GM12874 (cell line): Measurements from ENCODE around the gene FSCN2.
A peak's percentile ranks its signal among the peaks of the same experiment; 100 is the strongest.

Experiments used
- TF ChIP-seq, protein P1 (sequence below): IDR thresholded peaks from 2 replicates; pipeline ENCODE4 v1.5.1; 2011; ENCODE audit warnings: low read depth, mild to moderate bottlenecking, control low read depth, low read length, moderate library complexity; ENCODE audit not compliant: insufficient read depth

The FSCN2 gene, protein sequence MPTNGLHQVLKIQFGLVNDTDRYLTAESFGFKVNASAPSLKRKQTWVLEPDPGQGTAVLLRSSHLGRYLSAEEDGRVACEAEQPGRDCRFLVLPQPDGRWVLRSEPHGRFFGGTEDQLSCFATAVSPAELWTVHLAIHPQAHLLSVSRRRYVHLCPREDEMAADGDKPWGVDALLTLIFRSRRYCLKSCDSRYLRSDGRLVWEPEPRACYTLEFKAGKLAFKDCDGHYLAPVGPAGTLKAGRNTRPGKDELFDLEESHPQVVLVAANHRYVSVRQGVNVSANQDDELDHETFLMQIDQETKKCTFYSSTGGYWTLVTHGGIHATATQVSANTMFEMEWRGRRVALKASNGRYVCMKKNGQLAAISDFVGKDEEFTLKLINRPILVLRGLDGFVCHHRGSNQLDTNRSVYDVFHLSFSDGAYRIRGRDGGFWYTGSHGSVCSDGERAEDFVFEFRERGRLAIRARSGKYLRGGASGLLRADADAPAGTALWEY

DNA sequence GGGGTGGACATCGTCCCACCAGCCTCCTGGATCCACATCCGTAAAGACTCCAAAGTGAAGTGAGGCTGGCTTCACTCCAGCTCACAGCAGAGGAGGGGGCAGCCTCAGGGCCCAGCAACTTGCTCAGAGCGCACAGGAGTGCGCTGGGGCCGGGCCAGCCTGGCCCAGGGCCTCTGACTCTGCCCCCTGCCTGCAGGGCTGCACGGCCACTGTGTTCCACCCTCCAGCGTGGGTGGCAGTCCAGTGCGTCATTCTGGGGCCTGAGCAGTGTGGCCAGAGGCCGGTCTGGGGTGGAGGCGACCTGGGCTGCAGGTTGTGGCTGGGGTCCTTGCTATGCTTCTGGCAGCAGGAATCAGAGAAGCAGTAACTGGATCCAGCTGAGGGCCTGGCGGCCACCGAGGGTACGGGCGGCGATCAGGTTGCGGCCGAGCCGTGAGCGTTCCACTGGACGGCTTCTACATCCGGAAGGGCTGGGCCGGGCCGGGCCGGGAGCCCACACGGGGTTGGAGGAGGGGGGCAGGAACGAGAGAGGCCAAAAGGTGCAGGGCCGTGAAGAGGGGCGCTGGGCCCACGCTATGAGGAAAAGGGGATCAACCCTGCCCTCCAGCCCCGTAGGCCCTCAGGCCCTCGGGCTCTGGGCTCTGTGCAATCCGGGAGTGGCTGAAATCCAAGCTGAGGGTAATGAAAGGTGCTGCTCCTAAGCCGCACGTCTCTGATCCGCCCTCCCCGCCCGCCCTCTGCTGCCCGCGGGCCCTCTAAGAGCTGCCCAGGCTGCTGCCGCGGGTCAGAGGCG is at the start of gene FSCN2:
TSS of gene FSCN2 (plus strand) at position 787 of the 793 bp plus-strand sequence. CDS start 155 bp downstream, outside the sequence.
- TF ChIP-seq, protein P1, sequence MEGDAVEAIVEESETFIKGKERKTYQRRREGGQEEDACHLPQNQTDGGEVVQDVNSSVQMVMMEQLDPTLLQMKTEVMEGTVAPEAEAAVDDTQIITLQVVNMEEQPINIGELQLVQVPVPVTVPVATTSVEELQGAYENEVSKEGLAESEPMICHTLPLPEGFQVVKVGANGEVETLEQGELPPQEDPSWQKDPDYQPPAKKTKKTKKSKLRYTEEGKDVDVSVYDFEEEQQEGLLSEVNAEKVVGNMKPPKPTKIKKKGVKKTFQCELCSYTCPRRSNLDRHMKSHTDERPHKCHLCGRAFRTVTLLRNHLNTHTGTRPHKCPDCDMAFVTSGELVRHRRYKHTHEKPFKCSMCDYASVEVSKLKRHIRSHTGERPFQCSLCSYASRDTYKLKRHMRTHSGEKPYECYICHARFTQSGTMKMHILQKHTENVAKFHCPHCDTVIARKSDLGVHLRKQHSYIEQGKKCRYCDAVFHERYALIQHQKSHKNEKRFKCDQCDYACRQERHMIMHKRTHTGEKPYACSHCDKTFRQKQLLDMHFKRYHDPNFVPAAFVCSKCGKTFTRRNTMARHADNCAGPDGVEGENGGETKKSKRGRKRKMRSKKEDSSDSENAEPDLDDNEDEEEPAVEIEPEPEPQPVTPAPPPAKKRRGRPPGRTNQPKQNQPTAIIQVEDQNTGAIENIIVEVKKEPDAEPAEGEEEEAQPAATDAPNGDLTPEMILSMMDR = no peak

DNA sequence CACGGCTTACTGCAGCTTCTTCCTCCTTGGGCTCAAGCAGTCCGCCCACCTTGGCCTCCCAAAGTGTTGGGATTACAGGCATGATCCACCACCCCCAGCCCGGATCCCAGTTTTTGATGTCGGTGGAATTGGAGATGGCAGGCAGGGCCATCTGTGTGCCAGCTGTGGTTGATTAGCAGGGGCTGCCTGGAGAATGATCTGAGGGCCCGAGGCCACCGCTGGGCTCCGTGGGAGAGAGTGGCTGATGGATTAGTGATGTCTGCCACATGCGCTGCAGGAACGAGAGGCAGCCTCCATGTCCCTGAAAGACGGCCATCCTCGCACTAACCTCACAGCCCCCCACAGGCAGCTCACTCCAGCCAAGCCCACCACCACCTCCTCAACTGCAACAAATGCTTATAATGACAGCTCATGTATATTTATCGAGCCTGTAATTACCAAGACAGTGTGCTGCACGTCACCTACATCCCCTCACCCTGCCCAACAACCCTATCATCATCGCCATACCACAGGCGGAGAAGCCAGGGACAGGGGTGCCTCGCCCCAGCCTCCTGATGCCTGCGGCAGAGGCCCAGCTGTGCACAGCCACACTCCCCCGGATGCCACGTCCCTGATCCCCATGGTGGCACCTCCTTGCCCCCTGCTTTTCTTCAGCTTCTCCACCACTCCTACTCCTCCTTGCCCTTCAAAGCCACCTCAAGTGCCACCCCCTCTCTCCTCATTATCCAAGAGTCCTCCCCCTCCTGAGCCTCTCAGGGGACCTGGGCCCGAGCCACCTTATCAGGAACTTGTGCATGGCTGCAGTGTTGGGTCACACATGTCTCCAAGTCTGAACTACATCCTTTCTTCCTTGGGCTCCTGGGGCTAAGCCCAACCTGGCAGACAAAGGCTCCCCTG is 48.8 kb upstream of the FSCN2 start:
- TF ChIP-seq, protein P1 = no peak

DNA sequence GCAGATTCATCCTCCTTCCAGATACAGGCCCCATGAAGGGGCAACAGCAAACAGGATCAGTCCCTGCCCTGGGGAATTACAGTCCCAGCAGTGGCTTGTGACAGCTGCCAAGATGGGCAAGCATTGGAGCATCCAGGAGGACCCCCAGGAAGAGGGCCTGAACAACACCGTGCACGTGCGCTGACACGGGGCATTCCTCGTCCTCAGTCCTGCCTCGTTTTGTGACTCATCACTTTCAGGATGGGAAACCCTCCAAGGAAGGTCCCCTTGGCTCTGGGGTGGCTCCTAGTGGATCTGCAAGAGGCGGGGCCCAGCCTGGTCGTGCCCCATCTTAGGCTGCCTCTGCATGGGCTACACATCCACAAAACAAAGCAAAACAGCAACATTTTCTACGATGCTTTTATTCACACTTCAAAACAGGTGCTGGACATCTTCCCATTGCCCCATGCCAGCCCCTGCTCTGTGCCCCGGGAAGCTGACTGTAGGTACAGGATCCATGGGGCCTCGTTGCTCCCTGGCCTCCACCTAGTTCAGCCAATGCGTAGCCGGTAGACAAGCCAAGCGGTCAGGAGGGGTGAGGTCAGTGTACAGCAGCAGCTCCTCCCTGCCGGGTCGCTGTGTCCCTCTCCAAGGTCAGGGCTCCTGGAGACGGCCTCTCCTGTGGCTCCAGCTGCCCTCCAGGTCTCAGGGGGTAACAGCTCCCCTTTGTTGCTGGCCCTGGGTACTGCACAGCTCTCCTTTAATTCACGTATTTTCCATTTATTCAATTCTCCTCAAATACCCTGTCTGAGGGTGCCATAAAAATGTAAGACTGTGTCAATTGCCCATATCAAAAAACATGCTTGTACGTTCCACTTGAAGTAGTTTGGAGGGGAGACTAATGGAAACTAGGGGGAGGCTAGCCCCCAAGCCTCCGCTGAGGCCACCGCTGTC is 47.8 kb upstream of the FSCN2 start:
- TF ChIP-seq, protein P1 = 0 out of 2 replicates have a peak, but pooled peaks have one; percentile 1

DNA sequence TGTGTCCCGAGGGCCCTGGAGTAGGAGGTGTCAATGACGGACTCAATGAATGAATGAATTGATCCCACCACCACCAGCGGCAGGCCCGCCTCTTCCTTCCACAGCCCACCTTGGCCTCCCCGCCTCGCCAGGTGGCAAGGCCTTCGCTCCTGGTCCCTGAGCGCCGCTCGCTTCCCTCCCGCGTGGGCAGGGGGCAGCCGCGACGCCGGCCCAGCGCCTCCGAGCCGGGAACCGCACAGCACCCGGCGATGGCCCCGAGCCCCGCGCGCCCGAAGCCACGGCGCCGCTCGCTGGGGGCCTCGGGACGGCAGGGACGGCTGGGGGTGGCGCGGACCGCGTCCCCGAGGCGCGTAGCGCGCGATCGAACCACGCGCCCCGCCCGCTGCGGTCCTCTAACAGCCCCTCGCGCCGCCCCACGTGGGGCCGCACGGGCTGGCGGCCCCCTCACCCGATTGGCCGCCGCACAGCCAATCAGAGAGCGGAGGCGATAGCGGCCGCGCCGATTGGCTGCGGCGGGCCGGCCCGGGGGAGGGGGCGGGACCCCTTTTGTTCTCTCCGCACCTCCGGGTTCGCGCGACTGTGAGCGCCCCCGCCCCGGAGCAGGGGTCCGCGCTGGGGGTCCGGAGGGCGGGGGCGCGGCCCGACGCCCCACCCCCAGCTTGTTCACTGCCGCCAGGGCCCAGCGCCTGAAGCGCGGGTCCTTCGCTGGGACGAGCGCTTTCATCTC is 46.9 kb upstream of the FSCN2 start:
- TF ChIP-seq, protein P1 = no peak

DNA sequence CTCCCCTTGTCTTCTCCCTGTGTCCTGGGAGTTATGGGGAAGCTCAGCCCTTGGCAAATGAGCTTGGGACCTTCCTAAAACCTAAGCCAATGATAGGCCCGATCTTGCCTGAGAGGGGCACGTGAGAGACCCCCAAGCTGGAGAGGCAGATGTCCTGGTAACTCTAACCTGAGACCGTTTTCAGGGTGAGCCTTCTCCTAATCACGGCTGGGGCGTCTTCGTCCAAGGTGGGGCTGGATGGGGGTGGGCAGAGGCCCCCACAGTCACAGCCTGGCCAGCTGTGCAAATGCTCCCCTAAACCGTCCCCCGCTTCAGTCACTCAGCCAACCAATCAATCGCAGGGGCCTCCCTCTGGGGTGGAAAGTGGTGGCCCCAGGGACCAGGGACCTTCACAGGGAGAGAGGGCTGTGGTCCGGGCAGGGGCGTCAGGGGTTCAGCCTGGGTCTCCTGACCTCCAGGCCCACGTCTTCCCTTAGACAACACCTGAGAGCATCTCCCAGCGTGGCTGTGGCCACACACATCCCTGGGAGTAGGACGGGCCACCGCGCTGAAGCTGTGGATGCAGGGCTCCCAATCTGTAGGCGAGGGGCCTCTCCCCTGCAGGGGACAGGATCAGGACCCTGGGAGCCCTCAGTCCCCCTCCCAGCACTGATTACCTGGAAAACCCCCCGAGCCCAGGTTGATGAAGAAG is 46.2 kb upstream of the FSCN2 start:
- TF ChIP-seq, protein P1 = no peak
